Measurements from ENCODE around the gene FBXL13. TPM values are rescaled to one million over a fixed set of nuclear protein-coding genes. Genes with fewer than 3 reads are reported as not detected.
"Not testable (repeated sequence)": the region's sequence is repeated elsewhere in the genome, so short reads cannot be mapped to it uniquely, and the experiment has no call there.

FBXL13 gene
- total and polyA plus RNA-seq, 2 experiments from 2014 or later: 0.24 to 0.43 TPM

GRCh38 chr7:103100348-103100747, 25.8 kb upstream of the FBXL13 start:
- 64 to 65% methylated on average over 3 of the region's 3 CpGs for WGBS, 2 experiments (ENCODE audit: low coverage in 1 of 2, low lambda C conversion rate in 2 of 2, missing lambda C conversion rate in 2 of 2)
- Histone ChIP-seq H3K9me3 (ENCODE audit: low read depth) (no peaks in the 10 kb centered on the region), H3K79me2 (ENCODE audit: insufficient read depth) (no peaks in the 10 kb centered on the region), H2AFZ (no peak overlapping the region), H3K9ac (no peak overlapping the region), H3K9me2 (ENCODE audit: insufficient read depth) (no peaks in the 10 kb centered on the region), H3K4me1 (ENCODE audit: insufficient read depth) (no peaks in the 10 kb centered on the region), H3F3A (ENCODE audit: insufficient read depth) (no peaks in the 10 kb centered on the region), H3K4me3 (no peak overlapping the region), H3K27ac (no peak overlapping the region), H4K20me1 (ENCODE audit: insufficient read depth) (no peaks in the 10 kb centered on the region), H3K27me3 (replicated peaks; ENCODE audit: insufficient read depth) (no peaks in the 10 kb centered on the region), H3K4me2 (ENCODE audit: unreplicated experiment) (no peak overlapping the region), H3K36me3 (ENCODE audit: low read depth) (peaks cover 33% of the 10 kb centered on the region)
- in situ Hi-C loops (cut with MboI): no loop called here
- DNase-seq: no peak
- TF ChIP-seq EZH2 (IDR thresholded peaks at IDR 0.05; ENCODE audit: insufficient read depth, poor library complexity, severe bottlenecking): no peak
- no peak for TF ChIP-seq EZH2phosphoT487 (IDR thresholded peaks at IDR 0.05; ENCODE audit: insufficient read depth, low read depth)

DNA sequence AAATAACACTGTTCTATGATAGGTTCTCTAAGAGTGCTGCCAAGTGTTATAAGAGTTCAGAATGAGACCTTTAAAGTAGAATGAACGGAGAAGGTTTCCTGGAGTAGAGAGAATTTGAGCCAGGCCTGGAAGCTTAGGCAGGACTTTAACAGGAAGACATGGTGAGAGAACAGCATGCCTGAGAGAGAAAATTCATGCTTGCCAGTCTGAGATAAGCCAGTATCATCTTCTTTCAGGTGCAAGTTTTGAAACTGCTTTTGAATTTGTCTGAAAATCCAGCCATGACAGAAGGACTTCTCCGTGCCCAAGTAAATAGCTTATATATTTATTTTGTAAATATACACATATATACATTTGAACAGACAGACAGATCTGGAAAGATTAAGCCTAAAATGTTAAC, 22.4 kb upstream of the FBXL13 start:
- 98 to 99% methylated on average over 2 of the region's 2 CpGs for WGBS, 2 experiments (ENCODE audit: low coverage in 1 of 2, low lambda C conversion rate in 2 of 2, missing lambda C conversion rate in 2 of 2)
- Histone ChIP-seq H3K36me3 (ENCODE audit: low read depth) (peaks cover 25% of the 10 kb centered on the region), H3K9ac (no peak overlapping the region), H3K4me3 (no peak overlapping the region), H3K79me2 (ENCODE audit: insufficient read depth) (no peaks in the 10 kb centered on the region), H3K27me3 (replicated peaks; ENCODE audit: insufficient read depth) (no peaks in the 10 kb centered on the region), H2AFZ (no peak overlapping the region), H3K9me3 (ENCODE audit: low read depth) (no peaks in the 10 kb centered on the region), H3F3A (ENCODE audit: insufficient read depth) (no peaks in the 10 kb centered on the region), H3K9me2 (ENCODE audit: insufficient read depth) (no peaks in the 10 kb centered on the region), H3K27ac (no peak overlapping the region), H4K20me1 (ENCODE audit: insufficient read depth) (no peaks in the 10 kb centered on the region), H3K4me1 (ENCODE audit: insufficient read depth) (no peaks in the 10 kb centered on the region), H3K4me2 (ENCODE audit: unreplicated experiment) (no peak overlapping the region)
- in situ Hi-C loops (cut with MboI): no loop called here
- TF ChIP-seq EZH2phosphoT487 (IDR thresholded peaks at IDR 0.05; ENCODE audit: insufficient read depth, low read depth): no peak
- no peak for TF ChIP-seq EZH2 (IDR thresholded peaks at IDR 0.05; ENCODE audit: insufficient read depth, poor library complexity, severe bottlenecking)
- DNase-seq: no peak

GRCh38 chr7:103095558-103095957, 21.0 kb upstream of the FBXL13 start:
- H4K20me1 ChIP-seq (ENCODE audit: insufficient read depth); H2AFZ ChIP-seq; in situ Hi-C loops (cut with MboI); H3K27me3 ChIP-seq (replicated peaks; ENCODE audit: insufficient read depth); DNase-seq; H3K9me2 ChIP-seq (ENCODE audit: insufficient read depth); H3K9me3 ChIP-seq (ENCODE audit: low read depth); H3K4me1 ChIP-seq (ENCODE audit: insufficient read depth); H3K27ac ChIP-seq; H3K4me3 ChIP-seq; H3F3A ChIP-seq (ENCODE audit: insufficient read depth); H3K4me2 ChIP-seq (ENCODE audit: unreplicated experiment); H3K79me2 ChIP-seq (ENCODE audit: insufficient read depth); H3K9ac ChIP-seq: not testable (repeated sequence)
- 94 to 95% methylated on average over 2 of the region's 2 CpGs for WGBS, 2 experiments (ENCODE audit: low coverage in 1 of 2, low lambda C conversion rate in 2 of 2, missing lambda C conversion rate in 2 of 2)
- peaks cover 23% of the 10 kb centered on the region for H3K36me3 ChIP-seq (ENCODE audit: low read depth)

DNA sequence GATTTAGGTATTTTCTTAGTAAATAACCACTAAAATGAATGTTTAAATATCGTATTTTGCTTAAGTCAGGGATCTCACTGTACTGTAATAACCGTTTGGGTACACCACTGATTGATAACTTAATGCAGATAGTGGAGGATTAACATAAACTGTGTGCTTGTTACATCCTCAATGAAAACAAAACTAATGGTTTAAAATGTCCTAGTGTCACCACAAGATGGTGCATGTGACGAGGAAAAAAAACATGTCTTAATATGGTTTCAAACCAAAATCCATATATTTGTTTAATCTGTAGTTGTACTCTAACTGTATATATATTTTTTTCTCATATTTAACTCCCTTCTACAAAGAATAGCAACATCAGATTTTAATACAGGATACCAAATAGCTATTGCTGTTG, 19.5 kb upstream of the FBXL13 start:
- Histone ChIP-seq H3K9ac (no peak overlapping the region), H3F3A (ENCODE audit: insufficient read depth) (no peaks in the 10 kb centered on the region), H2AFZ (no peak overlapping the region), H3K27me3 (replicated peaks; ENCODE audit: insufficient read depth) (no peaks in the 10 kb centered on the region), H3K9me3 (ENCODE audit: low read depth) (no peaks in the 10 kb centered on the region), H3K9me2 (ENCODE audit: insufficient read depth) (no peaks in the 10 kb centered on the region), H3K36me3 (ENCODE audit: low read depth) (peaks cover 13% of the 10 kb centered on the region; the same call in 1 of the 2 replicates), H3K4me2 (ENCODE audit: unreplicated experiment) (no peak overlapping the region), H4K20me1 (ENCODE audit: insufficient read depth) (no peaks in the 10 kb centered on the region), H3K79me2 (ENCODE audit: insufficient read depth) (no peaks in the 10 kb centered on the region), H3K4me3 (no peak overlapping the region), H3K27ac (no peak overlapping the region), H3K4me1 (ENCODE audit: insufficient read depth) (no peaks in the 10 kb centered on the region)
- in situ Hi-C loops (cut with MboI): no loop called here
- 51 to 53% methylated on average over 3 of the region's 3 CpGs for WGBS, 2 experiments (ENCODE audit: low coverage in 1 of 2, low lambda C conversion rate in 2 of 2, missing lambda C conversion rate in 2 of 2)
- TF ChIP-seq EZH2phosphoT487 (IDR thresholded peaks at IDR 0.05; ENCODE audit: insufficient read depth, low read depth) (no peak), EZH2 (IDR thresholded peaks at IDR 0.05; ENCODE audit: insufficient read depth, poor library complexity, severe bottlenecking) (no peak)
- no peak for DNase-seq

GRCh38 chr7:103093429-103093828, 18.8 kb upstream of the FBXL13 start:
- H2AFZ ChIP-seq: no peak overlapping the region
- no peak overlapping the region for H3K4me3 ChIP-seq
- no peak for DNase-seq
- H4K20me1 ChIP-seq (ENCODE audit: insufficient read depth): no peaks in the 10 kb centered on the region
- H3K36me3 ChIP-seq (ENCODE audit: low read depth): peaks cover 20% of the 10 kb centered on the region; the same call in 1 of the 2 replicates
- no peak overlapping the region for H3K9ac ChIP-seq
- H3K4me1 ChIP-seq (ENCODE audit: insufficient read depth): no peaks in the 10 kb centered on the region
- no peak for TF ChIP-seq EZH2 (IDR thresholded peaks at IDR 0.05; ENCODE audit: insufficient read depth, poor library complexity, severe bottlenecking)
- no peak for TF ChIP-seq EZH2phosphoT487 (IDR thresholded peaks at IDR 0.05; ENCODE audit: insufficient read depth, low read depth)
- in situ Hi-C loops (cut with MboI): no loop called here
- no peaks in the 10 kb centered on the region for H3K27me3 ChIP-seq (replicated peaks; ENCODE audit: insufficient read depth)
- 43 to 52% methylated on average over 1 of the region's 1 CpG for WGBS, 2 experiments (ENCODE audit: low coverage in 1 of 2, low lambda C conversion rate in 2 of 2, missing lambda C conversion rate in 2 of 2)
- H3F3A ChIP-seq (ENCODE audit: insufficient read depth): no peaks in the 10 kb centered on the region
- no peaks in the 10 kb centered on the region for H3K9me3 ChIP-seq (ENCODE audit: low read depth)
- no peak overlapping the region for H3K27ac ChIP-seq
- H3K9me2 ChIP-seq (ENCODE audit: insufficient read depth): no peaks in the 10 kb centered on the region
- H3K4me2 ChIP-seq (ENCODE audit: unreplicated experiment): no peak overlapping the region
- H3K79me2 ChIP-seq (ENCODE audit: insufficient read depth): no peaks in the 10 kb centered on the region

- H3F3A ChIP-seq (ENCODE audit: insufficient read depth); in situ Hi-C loops (cut with MboI); H3K9me3 ChIP-seq (ENCODE audit: low read depth); H3K4me1 ChIP-seq (ENCODE audit: insufficient read depth); H2AFZ ChIP-seq; H3K79me2 ChIP-seq (ENCODE audit: insufficient read depth); H3K4me2 ChIP-seq (ENCODE audit: unreplicated experiment); H3K27ac ChIP-seq; H3K27me3 ChIP-seq (replicated peaks; ENCODE audit: insufficient read depth); H4K20me1 ChIP-seq (ENCODE audit: insufficient read depth); H3K9me2 ChIP-seq (ENCODE audit: insufficient read depth); H3K4me3 ChIP-seq; H3K9ac ChIP-seq; DNase-seq: not testable (repeated sequence)
- H3K36me3 ChIP-seq (ENCODE audit: low read depth): peaks cover 25% of the 10 kb centered on the region
- 74 to 100% methylated on average over 3 to 4 of the region's 4 CpGs for WGBS, 2 experiments (ENCODE audit: low coverage in 1 of 2, low lambda C conversion rate in 2 of 2, missing lambda C conversion rate in 2 of 2)
Observed at GRCh38 chr7:103092321-103092720, 17.7 kb upstream of the FBXL13 start.

Data from GM23248 (cell line).